ENCODE measurements around the gene VAPB. TPM values are rescaled to one million over a fixed set of nuclear protein-coding genes. Genes with fewer than 3 reads are reported as not detected.

VAPB gene
- total and polyA plus RNA-seq, 2 donors from 2014 or later, result 49.3 to 60.4 TPM

- intact Hi-C loops (cut with DNase I), result no loop called here
- Histone ChIP-seq H3K9me3 (ENCODE audit: control insufficient read depth in 2 of 3, insufficient read depth in 1 of 3, low read length in 3 of 3) (no peaks in the 10 kb centered on the region), H3K36me3 (ENCODE audit: control insufficient read depth in 2 of 3, insufficient read depth in 3 of 3, low read length in 3 of 3) (peaks cover 2 to 10% (median 6%) of the 10 kb centered on the region in 3 donors), H3K27me3 (ENCODE audit: control insufficient read depth, insufficient read depth, low read length) (no peaks in the 10 kb centered on the region), H3K9ac (ENCODE audit: low read length in 3 of 3) (no peak overlapping the region), H3K27ac (ENCODE audit: low read depth in 2 of 2, low read length in 2 of 2) (no peak overlapping the region), H3K4me3 (ENCODE audit: low read length in 3 of 3) (no peak overlapping the region), H3K4me1 (ENCODE audit: control insufficient read depth in 2 of 3, insufficient read depth in 2 of 3, low read depth in 1 of 3, low read length in 3 of 3) (peaks cover 0 to 3% (median 0%) of the 10 kb centered on the region in 3 donors)
- TF ChIP-seq, protein P1, sequence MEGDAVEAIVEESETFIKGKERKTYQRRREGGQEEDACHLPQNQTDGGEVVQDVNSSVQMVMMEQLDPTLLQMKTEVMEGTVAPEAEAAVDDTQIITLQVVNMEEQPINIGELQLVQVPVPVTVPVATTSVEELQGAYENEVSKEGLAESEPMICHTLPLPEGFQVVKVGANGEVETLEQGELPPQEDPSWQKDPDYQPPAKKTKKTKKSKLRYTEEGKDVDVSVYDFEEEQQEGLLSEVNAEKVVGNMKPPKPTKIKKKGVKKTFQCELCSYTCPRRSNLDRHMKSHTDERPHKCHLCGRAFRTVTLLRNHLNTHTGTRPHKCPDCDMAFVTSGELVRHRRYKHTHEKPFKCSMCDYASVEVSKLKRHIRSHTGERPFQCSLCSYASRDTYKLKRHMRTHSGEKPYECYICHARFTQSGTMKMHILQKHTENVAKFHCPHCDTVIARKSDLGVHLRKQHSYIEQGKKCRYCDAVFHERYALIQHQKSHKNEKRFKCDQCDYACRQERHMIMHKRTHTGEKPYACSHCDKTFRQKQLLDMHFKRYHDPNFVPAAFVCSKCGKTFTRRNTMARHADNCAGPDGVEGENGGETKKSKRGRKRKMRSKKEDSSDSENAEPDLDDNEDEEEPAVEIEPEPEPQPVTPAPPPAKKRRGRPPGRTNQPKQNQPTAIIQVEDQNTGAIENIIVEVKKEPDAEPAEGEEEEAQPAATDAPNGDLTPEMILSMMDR (IDR thresholded peaks at IDR 0.05; ENCODE audit: borderline replicate concordance, extremely low read depth, insufficient read depth), result no peak
- DNase-seq (no peak), FAIRE-seq (no peak)
Measured at GRCh38 chr20:58340853-58341252, 48.2 kb upstream of the VAPB start.

DNA sequence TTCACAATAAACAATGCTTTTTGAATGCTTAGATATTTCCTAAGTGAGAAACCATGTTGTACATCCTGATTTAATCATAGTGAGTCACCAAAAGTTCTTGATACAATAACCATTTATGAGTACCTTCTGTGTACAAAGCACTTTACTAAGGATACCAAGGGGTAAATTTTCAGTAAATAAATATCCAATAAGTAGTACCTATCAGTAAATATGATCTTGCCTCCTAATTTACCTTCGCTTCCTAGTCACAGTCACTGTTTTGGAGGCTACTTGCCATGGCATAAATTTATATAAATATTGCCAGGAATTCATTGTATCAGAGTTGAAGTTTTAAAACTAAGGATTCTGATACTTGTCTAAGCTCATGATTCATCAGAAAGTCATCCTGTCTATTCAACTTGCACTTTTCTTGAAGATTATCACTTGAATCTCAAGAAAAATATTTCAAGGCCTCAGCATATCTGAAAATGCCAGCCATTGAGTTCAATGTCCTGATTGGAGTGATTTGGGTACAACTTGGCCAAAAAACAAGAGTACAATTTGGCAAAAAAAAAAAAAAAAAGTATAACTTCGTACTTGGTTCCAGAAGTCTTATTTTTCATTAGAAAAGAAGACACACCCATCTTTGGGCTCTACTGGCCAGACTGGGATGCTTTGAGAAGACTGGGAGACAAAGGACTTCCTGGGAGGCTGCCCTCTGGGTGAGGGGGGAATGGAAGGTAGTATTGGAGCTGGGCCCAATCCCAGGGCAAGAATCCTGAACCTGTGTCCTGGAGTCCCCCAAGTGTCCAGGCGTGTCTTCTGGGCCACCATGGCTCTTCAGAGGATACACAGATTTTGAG is 46.7 kb upstream of the VAPB start:
- H3K9me3 ChIP-seq (ENCODE audit: control insufficient read depth in 2 of 3, insufficient read depth in 1 of 3, low read length in 3 of 3), result no peaks in the 10 kb centered on the region
- no peak overlapping the region for H3K4me3 ChIP-seq (ENCODE audit: low read length in 3 of 3)
- DNase-seq (no peak), FAIRE-seq (no peak)
- intact Hi-C loops (cut with DNase I), result no loop called here
- H3K4me1 ChIP-seq (ENCODE audit: control insufficient read depth in 2 of 3, insufficient read depth in 2 of 3, low read depth in 1 of 3, low read length in 3 of 3), result peaks cover 0 to 3% (median 0%) of the 10 kb centered on the region in 3 donors
- peaks cover 2 to 16% (median 13%) of the 10 kb centered on the region in 3 donors for H3K36me3 ChIP-seq (ENCODE audit: control insufficient read depth in 2 of 3, insufficient read depth in 3 of 3, low read length in 3 of 3)
- TF ChIP-seq, protein P1 (IDR thresholded peaks at IDR 0.05; ENCODE audit: borderline replicate concordance, extremely low read depth, insufficient read depth), result no peak
- no peak overlapping the region for H3K9ac ChIP-seq (ENCODE audit: low read length in 3 of 3)
- H3K27ac ChIP-seq (ENCODE audit: low read depth in 2 of 2, low read length in 2 of 2), result no peak overlapping the region
- H3K27me3 ChIP-seq (ENCODE audit: control insufficient read depth, insufficient read depth, low read length), result no peaks in the 10 kb centered on the region

DNA sequence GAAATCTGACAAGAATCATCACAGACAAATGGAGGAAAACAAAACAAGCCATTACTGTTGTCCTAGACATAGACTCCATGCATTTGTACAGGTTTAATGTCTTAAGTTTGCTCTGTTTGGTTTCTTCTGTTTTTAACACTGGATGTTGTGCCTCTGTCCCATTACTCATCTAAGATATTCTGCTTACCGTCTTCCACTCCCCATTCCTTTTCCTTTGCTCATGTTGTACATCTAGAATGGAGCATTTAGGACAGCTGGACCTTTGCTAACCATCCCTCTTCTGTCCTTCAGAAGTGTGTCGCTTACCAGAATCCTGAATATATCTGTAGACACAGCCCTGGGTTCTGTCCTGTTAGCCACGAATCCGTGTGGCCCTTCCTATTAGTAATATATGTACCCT is 44.3 kb upstream of the VAPB start:
- TF ChIP-seq, protein P1 (IDR thresholded peaks at IDR 0.05; ENCODE audit: borderline replicate concordance, extremely low read depth, insufficient read depth), result no peak
- Histone ChIP-seq H3K27me3 (ENCODE audit: control insufficient read depth, insufficient read depth, low read length) (no peaks in the 10 kb centered on the region), H3K9me3 (ENCODE audit: control insufficient read depth in 2 of 3, insufficient read depth in 1 of 3, low read length in 3 of 3) (no peaks in the 10 kb centered on the region), H3K36me3 (ENCODE audit: control insufficient read depth in 2 of 3, insufficient read depth in 3 of 3, low read length in 3 of 3) (peaks cover 2 to 16% (median 13%) of the 10 kb centered on the region in 3 donors), H3K4me3 (ENCODE audit: low read length in 3 of 3) (no peak overlapping the region), H3K9ac (ENCODE audit: low read length in 3 of 3) (no peak overlapping the region), H3K27ac (ENCODE audit: low read depth in 2 of 2, low read length in 2 of 2) (no peak overlapping the region), H3K4me1 (ENCODE audit: control insufficient read depth in 2 of 3, insufficient read depth in 2 of 3, low read depth in 1 of 3, low read length in 3 of 3) (peaks cover 0 to 3% (median 0%) of the 10 kb centered on the region in 3 donors)
- DNase-seq, result no peak
- FAIRE-seq, result no peak
- intact Hi-C loops (cut with DNase I), result no loop called here
